EH (cell line): ENCODE results near the gene LTBP1.
"Not testable (repeated sequence)": the region's sequence is repeated elsewhere in the genome, so short reads cannot be mapped to it uniquely, and the experiment has no call there.

ENCODE experiments used
- DNase-seq: peaks from one replicate; pipeline ENCODE4 v3.0.0-alpha.2; 2015; ENCODE audit warnings: low read depth

The LTBP1 gene

GRCh38 chr2:33229646-33230045 is 282.9 kb downstream of the LTBP1 start:
- no peak for DNase-seq

GRCh38 chr2:33230195-33230594 is 283.4 kb downstream of the LTBP1 start:
- no peak for DNase-seq

DNA sequence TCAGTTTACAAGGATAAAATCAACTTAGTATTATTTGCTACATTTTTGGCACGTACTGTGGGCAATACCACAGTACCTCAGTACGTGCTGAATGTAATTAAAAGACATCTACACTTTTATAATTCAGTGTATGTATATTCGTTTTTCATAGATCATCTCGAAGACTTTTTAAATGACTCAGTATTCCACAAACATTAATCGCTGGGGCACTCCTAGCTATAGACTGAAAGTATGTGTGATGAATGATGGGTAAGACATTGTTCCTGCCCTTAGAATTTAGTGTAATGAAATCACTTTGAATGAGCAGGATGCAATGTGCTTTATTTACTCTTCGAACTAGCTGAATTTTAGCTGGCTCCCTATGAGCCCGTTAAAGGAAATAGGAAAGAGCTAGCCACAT is 284.1 kb downstream of the LTBP1 start:
- no peak for DNase-seq

DNA sequence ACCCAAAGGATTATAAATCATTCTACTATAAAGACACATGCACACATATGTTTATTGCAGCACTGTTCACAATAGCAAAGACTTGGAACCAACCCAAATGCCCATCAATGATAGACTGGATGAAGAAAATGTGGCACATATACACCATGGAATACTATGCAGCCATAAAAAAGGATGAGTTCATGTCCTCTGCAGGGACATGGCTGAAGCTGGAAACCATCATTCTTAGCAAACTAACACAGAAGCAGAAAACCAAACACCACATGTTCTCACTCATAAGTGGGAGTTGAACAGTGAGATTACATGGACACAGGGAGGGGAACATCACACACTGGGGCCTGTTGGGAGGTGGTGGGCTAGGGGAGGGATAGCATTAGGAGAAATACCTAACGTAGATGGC is 288.8 kb downstream of the LTBP1 start:
- DNase-seq: not testable (repeated sequence)

DNA sequence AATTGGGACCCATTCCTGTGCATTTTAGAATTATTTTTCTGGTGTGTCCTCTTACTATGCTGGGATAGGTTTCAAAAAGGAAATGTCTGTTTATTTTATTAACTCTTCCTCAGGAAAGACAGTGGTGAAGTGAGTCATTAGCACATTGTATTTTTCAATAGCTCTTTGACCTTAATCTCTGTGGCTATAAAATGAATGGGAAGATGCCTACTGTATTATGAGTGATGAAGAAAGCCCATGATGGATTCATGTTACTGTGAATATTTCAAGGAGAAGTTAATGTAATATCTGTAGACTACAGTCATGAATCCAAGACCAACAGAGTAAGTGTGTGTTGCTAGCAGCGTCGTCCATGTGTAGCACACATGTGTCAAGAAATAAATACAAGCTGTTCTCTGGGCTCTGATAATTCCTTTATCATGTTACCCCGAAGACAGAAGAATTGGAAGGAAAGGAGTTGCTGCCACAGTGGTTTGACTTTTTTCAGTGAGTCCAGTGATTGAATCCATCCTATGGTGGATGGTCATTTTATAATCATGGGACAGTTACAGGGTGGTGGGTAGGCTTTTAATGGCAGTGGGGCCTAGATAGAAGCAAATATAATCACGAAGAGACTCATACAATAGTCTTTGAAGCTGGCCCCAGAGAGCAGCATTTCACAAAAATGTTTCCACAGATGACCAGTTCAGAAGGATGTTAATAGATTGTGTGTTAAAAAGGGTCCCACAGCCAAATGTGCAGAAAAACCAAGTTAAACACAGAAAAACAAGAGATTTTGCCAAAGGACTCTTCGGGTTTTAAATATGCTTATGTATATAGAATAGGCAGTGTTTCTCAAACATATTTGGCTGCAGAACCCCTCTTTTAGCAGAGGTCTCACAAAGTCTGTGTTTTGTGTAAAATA is 290.0 kb downstream of the LTBP1 start:
- peak; percentile 87 for DNase-seq

DNA sequence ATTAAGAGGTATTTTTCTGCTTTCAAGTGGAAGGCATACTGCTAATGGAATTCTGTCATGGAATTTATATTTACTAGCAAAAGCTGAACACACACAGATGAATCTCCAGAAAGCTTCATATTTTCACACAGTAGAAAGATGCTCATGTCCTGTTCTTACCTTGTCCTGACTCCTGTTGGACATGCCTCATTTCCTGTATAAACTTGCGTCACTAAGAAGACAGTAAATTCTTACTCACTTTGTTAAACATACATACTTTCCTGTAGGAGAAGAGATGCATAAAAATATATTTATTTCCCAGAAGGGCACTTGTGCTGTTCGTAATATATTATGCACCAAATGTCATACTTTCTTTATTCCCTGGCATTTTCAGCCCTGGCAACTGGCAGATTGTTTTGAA is 291.4 kb downstream of the LTBP1 start:
- peak; percentile 79 for DNase-seq

GRCh38 chr2:33240178-33240577 is 293.4 kb downstream of the LTBP1 start:
- peak; percentile 54 for DNase-seq

DNA sequence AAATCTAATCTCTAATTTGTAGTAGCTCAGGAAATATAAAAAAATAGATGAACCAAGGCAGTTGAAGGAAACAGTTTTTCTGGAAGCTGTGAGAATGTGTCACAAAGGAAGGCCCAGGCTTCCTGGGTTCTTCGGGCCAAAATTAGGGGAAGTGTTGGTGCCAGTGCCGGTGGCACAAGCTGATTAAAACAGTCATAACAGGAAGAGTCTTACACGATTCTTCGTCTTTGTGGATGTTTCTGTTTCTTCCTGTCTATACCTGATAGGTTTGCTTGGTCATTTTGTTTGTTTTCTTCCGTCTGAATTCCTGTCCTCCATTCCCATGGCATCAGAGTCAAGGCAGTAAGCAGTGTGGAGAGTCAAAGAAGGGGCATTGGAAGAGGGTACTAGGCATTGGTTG is 294.3 kb downstream of the LTBP1 start:
- no peak for DNase-seq

GRCh38 chr2:33241581-33241980 is 294.8 kb downstream of the LTBP1 start:
- no peak for DNase-seq

DNA sequence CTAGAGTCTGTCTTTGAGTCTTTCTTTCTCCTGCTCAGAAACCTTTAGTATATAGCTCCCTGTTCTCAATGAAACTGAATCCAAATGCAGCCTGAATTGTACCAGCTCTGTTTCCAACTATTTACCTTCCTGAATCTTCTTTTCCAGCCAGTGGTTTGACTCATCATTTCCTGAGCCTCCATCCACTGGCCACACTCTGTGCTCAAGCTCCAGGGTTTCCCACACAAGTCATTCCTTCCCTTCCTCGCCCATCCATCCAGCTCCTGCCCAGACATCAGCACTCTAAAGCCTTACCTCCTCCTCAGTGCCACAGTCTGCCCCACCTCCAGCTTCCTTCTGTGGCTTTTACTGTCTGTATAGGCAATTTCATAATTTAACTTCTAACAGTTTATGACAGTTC is 296.1 kb downstream of the LTBP1 start:
- DNase-seq: peak; percentile 77

DNA sequence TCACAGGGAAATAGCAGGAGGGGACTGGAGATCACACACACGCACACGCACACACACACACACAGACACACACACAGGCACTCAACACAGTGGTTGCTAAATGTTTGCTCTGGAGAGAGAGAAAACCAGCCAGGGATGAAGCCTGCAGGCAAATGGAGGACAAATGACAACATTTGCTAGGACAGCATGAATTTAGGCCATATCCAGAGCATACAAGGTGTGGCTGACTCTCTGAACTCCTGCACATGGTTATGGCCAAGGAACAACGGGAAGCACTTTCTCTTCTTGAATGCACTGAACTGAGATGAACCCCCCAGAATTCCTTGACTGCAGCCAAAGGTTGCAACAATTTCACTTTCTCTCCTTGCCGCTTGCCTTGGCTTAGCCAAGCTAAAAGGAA is 299.7 kb downstream of the LTBP1 start:
- no peak for DNase-seq

GRCh38 chr2:33247365-33247764 is 300.6 kb downstream of the LTBP1 start:
- no peak for DNase-seq

GRCh38 chr2:33250417-33251029 is 303.8 kb downstream of the LTBP1 start:
- no peak for DNase-seq

GRCh38 chr2:33256162-33256755 is 309.5 kb downstream of the LTBP1 start:
- no peak for DNase-seq

DNA sequence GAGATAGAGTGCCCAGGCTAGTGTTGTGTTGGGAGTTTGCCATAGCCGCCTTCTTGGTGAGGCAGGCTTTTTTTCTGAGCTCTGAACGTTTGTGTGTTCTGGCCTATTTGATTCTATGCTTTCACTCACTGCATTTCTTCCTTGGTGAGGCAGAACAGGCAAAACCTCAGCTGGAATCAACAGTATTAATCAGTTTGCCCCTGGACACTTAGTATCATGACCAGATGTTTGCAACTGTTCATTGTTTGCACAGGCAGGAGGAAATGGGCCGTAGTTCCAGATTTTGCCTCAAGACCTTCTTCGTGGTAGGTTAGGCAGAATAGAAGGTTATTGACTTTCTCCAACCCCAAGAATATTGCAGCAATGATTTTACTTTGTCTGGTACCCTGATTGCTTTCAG is 311.6 kb downstream of the LTBP1 start:
- DNase-seq: no peak

DNA sequence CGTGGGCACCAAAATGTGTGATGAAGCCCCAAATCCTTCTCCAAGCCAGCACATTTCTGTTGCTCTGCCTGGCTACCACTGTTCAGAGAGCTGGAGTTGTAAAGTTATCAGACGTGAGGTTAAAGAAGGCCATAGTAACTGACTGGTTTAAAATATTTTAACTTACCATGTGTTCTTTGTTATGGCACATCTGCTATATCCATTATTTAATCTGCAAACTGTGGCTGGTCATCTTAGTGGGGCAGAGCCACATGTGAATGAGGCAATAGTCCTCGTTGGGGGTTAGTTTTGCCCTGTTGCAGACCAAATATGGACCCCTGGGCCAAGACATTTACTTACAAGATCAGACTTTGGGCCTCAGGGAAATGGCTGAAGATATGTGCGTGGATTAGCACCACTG is 315.3 kb downstream of the LTBP1 start:
- DNase-seq: no peak

DNA sequence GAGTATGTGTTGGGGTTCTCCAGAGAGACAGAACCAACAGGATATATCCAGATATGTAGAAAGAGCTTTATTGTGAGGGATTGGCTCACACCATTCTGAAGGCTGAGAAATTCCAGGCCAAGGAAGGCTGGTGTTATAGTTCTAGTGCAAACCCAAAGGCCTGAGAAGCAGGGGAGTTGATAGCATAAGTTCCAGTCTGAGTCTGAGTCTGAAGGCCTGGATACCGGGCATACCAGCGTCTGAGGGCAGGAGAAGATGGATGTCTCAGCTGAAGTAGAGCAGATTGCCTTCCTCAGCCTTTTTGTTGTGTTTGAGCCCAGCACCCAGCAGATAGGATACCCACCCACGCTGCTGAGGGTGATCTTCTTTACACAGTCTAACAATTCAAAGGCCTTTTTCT is 318.0 kb downstream of the LTBP1 start:
- peak; percentile 14 for DNase-seq

DNA sequence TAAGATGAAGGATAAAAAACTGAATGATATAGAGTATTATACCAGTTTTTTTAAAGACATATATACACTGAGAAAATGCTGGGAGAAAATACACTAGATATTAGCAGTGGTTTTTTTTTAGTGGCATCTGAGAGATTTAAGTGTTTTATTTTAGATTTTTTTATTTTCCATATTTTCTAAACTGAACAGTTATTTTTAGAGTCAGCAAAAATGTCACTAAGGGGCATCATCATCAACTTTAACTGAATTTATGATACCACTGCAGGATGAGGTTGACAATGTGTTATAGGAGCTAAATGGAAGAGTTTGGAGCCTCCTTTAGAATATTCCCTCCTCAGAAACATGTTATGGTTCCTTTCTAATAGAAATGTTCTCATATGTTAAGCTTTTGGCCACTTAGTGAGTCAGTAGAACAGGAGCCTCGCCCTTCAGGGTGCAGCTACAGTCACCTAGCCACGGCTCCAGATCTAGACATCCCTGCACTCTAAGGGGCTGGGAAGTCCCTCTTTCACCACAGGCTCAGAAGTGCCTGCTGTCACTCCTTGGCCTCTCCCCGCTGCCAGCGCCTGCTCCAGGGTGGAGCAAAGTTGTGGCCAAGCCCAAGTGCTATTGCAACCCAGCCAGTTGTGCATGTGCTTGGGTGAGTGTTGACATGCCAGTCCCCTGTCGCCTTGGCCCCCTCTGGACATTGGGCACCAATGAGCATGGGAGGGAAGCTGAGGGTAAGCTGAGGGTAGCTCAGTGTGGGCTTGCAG is 319.0 kb downstream of the LTBP1 start:
- DNase-seq: no peak

DNA sequence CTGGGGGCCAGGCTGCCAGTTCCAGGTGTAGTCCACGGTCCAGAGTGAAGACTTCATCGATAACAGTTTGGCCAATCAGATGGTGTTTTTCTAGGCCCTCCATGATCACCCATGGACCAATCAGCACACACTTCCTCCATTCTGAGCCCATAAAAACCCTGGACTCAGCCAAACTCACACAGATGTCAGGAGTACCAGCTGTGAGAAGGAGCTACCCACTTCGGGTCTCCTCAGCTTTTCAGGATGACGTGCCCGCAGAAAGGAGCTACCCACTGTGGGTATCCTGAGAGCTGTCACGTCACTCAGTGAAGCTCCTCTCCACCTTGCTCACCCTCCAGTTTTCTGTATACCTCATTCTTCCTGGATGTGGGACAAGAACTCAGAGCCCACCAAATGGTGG is 319.7 kb downstream of the LTBP1 start:
- no peak for DNase-seq

DNA sequence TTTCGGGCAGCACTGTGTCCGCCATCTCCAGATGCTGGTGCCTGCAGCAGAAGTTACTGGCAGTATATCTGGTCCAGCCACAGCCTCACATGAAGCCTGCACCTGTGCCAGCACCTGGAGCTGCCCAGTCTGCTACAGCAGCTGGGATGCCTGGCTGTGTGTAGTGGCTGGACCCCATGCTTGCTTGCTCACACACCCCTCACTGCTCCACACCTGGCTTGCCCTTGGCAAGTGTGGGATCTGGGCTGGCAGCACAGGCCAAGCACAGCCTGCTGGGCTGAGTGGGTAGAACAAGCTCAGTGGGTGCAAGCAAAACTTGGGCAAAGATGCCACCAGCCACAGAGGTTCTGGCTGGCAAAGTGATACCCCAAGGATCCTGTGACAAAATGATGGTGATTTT is 320.3 kb downstream of the LTBP1 start:
- no peak for DNase-seq

DNA sequence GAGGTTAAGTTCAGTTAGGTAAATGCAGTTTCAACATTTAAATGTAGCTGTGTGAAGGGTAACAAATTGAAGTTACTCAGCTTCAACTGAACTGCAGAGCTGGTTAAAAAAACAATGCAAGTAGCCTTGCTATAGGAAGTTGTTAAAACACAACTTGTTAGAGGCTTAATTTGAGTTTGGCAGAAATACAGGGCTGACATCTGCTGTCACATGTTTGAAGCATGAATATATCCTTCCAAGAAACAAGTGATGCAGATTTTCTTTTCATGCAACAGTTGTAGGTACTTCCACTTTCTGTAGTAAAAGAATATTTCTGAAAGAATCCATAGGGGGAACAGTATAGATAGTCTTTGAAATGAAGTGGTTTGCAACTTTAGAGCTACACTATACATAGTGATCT is 321.0 kb downstream of the LTBP1 start:
- DNase-seq: peak; percentile 76

DNA sequence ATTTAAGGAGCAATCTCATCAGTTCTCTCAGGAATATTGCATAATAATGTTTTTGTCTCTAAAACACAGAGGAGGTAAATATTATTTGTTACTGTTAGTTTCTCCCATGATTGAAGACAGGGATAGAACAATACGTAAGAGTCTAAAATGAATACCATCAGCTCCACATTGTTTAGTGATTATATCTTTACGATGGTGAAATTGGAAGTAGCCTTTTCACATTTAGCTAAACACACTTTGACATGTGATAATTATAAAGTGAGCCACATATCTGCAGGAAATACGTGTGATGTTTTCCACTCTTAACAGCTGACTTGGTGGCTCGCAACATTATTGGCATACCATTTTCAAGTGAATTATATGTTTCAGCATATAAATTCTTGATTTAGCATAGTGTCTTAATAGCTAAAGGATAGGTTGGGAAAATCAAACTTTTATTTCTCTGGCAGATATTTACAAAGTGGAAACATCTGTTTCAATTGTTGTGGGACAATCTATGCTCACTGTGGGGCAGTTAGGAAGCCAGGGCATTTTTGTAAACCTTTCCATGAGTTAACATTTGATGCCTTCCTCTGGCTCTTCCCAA is 321.6 kb downstream of the LTBP1 start:
- DNase-seq: peak; percentile 57
